SKM-1 (cell line): ENCODE measurements around the gene FOXP2.
"Not testable (repeated sequence)": the region's sequence is repeated elsewhere in the genome, so short reads cannot be mapped to it uniquely, and the experiment has no call there.

Experiments
- DNase-seq: peaks from one replicate; lab custom pipeline; 2025; ENCODE audit not compliant: unreplicated experiment; lab: John Stamatoyannopoulos, UW

The FOXP2 gene

GRCh38 chr7:114575098-114575497 is 160.5 kb downstream of the FOXP2 start:
- DNase-seq, result no peak

GRCh38 chr7:114580963-114581362 is 166.3 kb downstream of the FOXP2 start:
- DNase-seq, result not testable (repeated sequence)

- DNase-seq, result no peak
Observed at GRCh38 chr7:114588506-114588905, 173.9 kb downstream of the FOXP2 start.

- DNase-seq, result no peak
Observed at GRCh38 chr7:114589436-114589835, 174.8 kb downstream of the FOXP2 start.

GRCh38 chr7:114590298-114590697 is 175.7 kb downstream of the FOXP2 start:
- DNase-seq, result no peak

GRCh38 chr7:114598946-114599345 is 184.3 kb downstream of the FOXP2 start:
- DNase-seq, result no peak

GRCh38 chr7:114606100-114606499 is 191.5 kb downstream of the FOXP2 start:
- DNase-seq, result no peak

- not testable (repeated sequence) for DNase-seq
Observed at GRCh38 chr7:114608822-114609221, 194.2 kb downstream of the FOXP2 start.

- DNase-seq, result no peak
Observed at GRCh38 chr7:114620208-114620607, 205.6 kb downstream of the FOXP2 start.

GRCh38 chr7:114622221-114622620 is 207.6 kb downstream of the FOXP2 start:
- no peak for DNase-seq

GRCh38 chr7:114623146-114623545 is 208.5 kb downstream of the FOXP2 start:
- no peak for DNase-seq

GRCh38 chr7:114627231-114627630 is 212.6 kb downstream of the FOXP2 start:
- no peak for DNase-seq

GRCh38 chr7:114628362-114628761 is 213.7 kb downstream of the FOXP2 start:
- no peak for DNase-seq

GRCh38 chr7:114629762-114630161 is 215.1 kb downstream of the FOXP2 start:
- no peak for DNase-seq

- no peak for DNase-seq
Observed at GRCh38 chr7:114630201-114630990, 215.8 kb downstream of the FOXP2 start.

GRCh38 chr7:114631249-114631822 is 216.7 kb downstream of the FOXP2 start:
- no peak for DNase-seq

GRCh38 chr7:114639451-114639850 is 224.8 kb downstream of the FOXP2 start:
- no peak for DNase-seq

- DNase-seq, result no peak
Observed at GRCh38 chr7:114644455-114644854, 229.8 kb downstream of the FOXP2 start.

GRCh38 chr7:114645451-114645850 is 230.8 kb downstream of the FOXP2 start:
- DNase-seq, result no peak

GRCh38 chr7:114647518-114647917 is 232.9 kb downstream of the FOXP2 start:
- DNase-seq, result no peak

- no peak for DNase-seq
Observed at GRCh38 chr7:114648117-114648516, 233.5 kb downstream of the FOXP2 start.

GRCh38 chr7:114648680-114649079 is 234.1 kb downstream of the FOXP2 start:
- no peak for DNase-seq

- no peak for DNase-seq
Observed at GRCh38 chr7:114649689-114650088, 235.1 kb downstream of the FOXP2 start.
